Measurements from ENCODE around the gene SET.
A peak's percentile ranks its signal among the peaks of the same experiment; 100 is the strongest.

The SET gene

DNA sequence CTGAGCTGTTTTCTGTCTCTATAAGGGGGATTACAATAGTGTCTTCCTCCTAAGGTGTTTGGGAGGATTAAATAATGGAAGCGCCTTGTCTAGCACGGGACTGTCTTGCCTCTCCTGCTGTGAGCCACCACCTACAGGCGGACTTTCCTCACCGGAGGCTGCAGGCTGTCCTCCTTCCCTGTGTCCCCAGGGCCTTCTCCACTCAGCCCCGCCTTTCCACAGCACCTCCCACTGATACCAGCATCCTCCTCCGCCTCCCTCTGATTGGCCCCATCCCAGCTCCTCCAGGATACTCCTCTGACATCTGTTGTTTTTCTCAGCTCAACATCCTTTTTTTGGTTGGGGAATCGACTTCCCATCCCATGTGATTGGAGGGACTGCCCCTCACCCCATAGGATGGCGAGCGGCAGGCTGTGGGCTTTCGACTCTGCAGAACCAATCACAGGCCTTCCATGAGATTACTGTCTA is 35.8 kb downstream of the SET start:
- Mint-ChIP-seq H3K27me3 (ENCODE audit: low read depth) (no peaks in the 10 kb centered on the region), H3K4me1 (ENCODE audit: low read depth) (peaks cover 35% of the 10 kb centered on the region), H3K27ac (peak overlapping the region; percentile 89), H3K4me3 (peak overlapping the region; percentile 100), H3K9me3 (no peaks in the 10 kb centered on the region), H3K36me3 (ENCODE audit: low read depth) (no peaks in the 10 kb centered on the region)
- DNase-seq (ENCODE audit: low spot score): peak; percentile 44

DNA sequence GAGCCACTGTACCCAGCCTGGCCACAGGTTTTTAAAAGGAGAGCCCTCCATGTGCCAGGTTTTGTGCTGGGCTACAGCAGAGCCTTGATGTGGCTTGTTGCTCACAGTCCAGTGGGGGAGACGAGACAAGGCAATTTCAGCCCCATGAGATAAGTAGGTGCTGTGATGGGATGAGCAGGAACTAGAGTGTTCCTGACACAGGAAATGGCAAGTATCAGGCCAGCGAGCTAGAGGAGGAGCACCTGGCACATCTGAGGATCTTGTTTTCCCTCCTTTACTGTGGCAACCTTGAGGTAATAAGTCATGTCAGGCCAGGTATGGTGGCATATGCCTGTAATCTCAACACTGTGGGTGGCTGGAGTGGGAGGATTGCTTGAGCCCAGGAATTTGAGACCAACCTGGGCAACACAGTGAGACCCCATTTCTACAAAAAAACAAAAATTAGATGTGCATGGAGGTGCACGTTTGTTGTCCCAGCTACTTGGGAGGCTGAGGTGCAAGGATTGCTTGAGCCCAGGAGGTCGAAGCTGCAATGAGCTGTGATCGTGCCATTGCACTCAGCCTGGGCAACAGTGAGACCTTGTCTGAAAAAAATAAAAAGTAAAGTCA is 38.7 kb downstream of the SET start:
- DNase-seq (ENCODE audit: low spot score): no peak
- no peak overlapping the region for H3K4me3 Mint-ChIP-seq
- H3K36me3 Mint-ChIP-seq (ENCODE audit: low read depth): no peaks in the 10 kb centered on the region
- no peaks in the 10 kb centered on the region for H3K9me3 Mint-ChIP-seq
- peaks cover 30% of the 10 kb centered on the region for H3K4me1 Mint-ChIP-seq (ENCODE audit: low read depth)
- H3K27me3 Mint-ChIP-seq (ENCODE audit: low read depth): no peaks in the 10 kb centered on the region
- H3K27ac Mint-ChIP-seq: peak overlapping the region; percentile 19

DNA sequence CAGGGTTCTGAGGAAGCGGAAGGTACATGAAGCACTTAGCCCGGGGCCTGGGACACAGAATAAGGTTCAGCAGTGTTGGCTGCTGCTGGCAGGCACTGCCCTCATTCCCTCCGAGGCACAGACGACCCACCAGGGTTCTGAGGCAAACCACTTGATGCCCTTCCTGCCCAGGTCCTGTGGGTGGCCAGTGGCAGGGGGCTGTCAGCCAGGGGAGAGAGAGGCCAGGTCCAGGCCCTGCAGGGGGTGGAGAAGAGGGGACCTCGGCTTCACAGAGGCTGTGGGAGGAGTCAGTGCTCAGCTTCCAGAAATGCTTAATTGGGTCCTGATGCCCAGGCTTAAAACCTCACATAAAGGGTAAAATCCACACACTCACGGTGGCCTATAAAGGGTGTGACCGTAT is 39.3 kb downstream of the SET start:
- no peak for DNase-seq (ENCODE audit: low spot score)
- Mint-ChIP-seq H3K4me1 (ENCODE audit: low read depth) (peaks cover 26% of the 10 kb centered on the region), H3K36me3 (ENCODE audit: low read depth) (peaks cover 2% of the 10 kb centered on the region), H3K9me3 (no peaks in the 10 kb centered on the region), H3K27ac (no peak overlapping the region), H3K4me3 (no peak overlapping the region), H3K27me3 (ENCODE audit: low read depth) (no peaks in the 10 kb centered on the region)

DNA sequence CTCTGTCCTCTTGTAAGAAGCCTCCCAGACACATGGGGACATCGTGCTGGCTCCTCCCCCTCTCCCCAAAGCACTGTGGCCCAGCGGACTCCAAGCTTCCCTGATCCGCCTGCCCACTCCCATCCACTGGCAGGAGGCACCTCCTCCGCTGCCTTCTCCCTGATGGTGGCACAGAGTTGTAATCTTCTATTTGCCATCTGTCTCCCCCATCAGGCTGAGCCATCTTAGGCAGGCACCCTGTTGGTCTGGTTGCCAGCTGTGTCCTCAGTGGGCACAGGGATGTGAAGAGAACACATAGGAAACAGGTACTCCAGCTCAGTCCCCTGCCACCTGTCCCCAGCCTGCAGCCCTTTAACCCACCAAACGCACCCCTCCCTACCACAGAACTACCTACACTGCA is 40.3 kb downstream of the SET start:
- Mint-ChIP-seq H3K4me3 (no peak overlapping the region), H3K27ac (no peak overlapping the region), H3K27me3 (ENCODE audit: low read depth) (no peaks in the 10 kb centered on the region), H3K9me3 (no peaks in the 10 kb centered on the region), H3K36me3 (ENCODE audit: low read depth) (peaks cover 4% of the 10 kb centered on the region), H3K4me1 (ENCODE audit: low read depth) (peaks cover 24% of the 10 kb centered on the region)
- DNase-seq (ENCODE audit: low spot score): no peak

DNA sequence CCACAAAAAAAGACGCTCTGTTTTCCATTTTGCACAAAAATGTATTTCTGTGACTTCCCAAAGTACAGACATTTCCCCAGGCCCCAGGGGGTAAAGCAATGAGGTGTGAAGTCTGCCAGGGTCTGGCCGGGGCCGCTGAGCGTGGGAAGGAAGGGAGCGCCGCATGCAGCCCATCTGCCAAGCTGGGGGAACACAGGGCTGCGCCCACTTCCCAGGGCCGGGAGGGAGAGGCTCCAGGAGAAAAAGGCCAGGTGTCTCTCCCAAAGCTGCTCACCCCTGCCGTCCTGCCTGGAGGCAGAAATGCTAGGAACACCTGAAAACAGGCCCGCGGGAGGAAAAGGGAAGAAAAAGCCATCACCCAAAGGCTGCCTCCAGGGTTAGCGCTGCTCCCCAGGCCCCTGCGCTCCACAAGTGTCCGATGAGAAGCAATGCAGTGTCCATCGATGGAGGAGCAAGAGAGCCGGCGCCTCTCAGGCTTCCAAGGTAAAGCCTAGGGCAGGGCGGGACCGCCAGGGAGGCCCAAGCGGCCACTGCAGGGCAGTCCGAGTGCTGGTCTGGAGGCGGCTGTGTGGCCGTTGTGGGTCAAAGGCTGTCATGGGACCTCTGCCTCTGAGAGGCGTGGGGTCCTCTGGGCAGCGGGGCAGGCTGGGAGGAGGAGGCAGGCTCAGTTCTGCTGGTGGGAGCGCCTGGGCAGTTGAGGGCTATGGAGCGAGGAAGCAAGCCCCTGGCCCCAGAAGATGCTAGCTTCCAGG is 40.9 kb downstream of the SET start:
- DNase-seq (ENCODE audit: low spot score): no peak
- H3K27ac Mint-ChIP-seq: no peak overlapping the region
- no peaks in the 10 kb centered on the region for H3K9me3 Mint-ChIP-seq
- H3K36me3 Mint-ChIP-seq (ENCODE audit: low read depth): peaks cover 4% of the 10 kb centered on the region
- H3K4me3 Mint-ChIP-seq: no peak overlapping the region
- peaks cover 19% of the 10 kb centered on the region for H3K4me1 Mint-ChIP-seq (ENCODE audit: low read depth)
- no peaks in the 10 kb centered on the region for H3K27me3 Mint-ChIP-seq (ENCODE audit: low read depth)

DNA sequence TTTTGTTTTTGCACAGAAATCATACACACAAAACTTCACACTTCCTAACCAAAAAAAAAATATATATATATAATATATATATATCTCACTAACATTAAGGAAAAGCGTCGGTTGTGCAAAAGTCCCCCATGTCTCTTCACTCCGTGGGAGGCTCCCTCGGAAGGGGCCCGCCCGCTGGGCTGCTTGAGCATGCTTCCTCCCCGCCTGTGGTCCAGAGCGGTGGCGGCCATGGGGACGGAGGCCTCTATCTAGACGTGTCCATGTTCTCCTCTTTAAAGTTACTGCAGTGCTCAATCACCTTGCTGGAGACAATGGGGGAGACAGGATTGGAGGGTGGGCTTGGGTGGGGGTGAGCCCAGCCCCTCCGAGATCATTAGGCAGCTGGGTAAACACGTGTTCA is 42.1 kb downstream of the SET start:
- H3K4me3 Mint-ChIP-seq: no peak overlapping the region
- no peaks in the 10 kb centered on the region for H3K9me3 Mint-ChIP-seq
- H3K36me3 Mint-ChIP-seq (ENCODE audit: low read depth): peaks cover 5% of the 10 kb centered on the region
- peaks cover 11% of the 10 kb centered on the region for H3K4me1 Mint-ChIP-seq (ENCODE audit: low read depth)
- no peak for DNase-seq (ENCODE audit: low spot score)
- no peak overlapping the region for H3K27ac Mint-ChIP-seq
- no peaks in the 10 kb centered on the region for H3K27me3 Mint-ChIP-seq (ENCODE audit: low read depth)

DNA sequence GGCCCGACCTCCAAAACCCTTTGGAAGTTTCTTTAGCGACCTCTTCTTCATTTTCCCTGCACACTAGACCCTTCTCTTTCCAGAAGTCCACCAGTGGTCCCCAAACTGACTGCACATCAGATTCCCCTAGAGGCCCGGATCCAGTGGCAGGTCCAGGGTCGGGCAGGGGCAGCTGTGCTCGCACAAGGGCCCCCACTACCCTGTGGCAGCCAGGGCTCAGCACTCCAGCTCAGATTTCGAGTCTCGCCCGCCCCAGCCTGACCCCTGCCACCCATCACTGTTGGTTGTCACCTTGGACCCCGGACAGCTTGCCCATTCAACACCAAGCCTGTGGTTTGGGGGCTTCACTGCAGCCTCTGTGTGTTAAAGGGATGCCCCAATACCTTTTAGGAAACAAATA is 42.7 kb downstream of the SET start:
- H3K4me1 Mint-ChIP-seq (ENCODE audit: low read depth): peaks cover 8% of the 10 kb centered on the region
- no peak for DNase-seq (ENCODE audit: low spot score)
- H3K27ac Mint-ChIP-seq: no peak overlapping the region
- H3K4me3 Mint-ChIP-seq: no peak overlapping the region
- peaks cover 5% of the 10 kb centered on the region for H3K36me3 Mint-ChIP-seq (ENCODE audit: low read depth)
- H3K27me3 Mint-ChIP-seq (ENCODE audit: low read depth): no peaks in the 10 kb centered on the region
- H3K9me3 Mint-ChIP-seq: no peaks in the 10 kb centered on the region

DNA sequence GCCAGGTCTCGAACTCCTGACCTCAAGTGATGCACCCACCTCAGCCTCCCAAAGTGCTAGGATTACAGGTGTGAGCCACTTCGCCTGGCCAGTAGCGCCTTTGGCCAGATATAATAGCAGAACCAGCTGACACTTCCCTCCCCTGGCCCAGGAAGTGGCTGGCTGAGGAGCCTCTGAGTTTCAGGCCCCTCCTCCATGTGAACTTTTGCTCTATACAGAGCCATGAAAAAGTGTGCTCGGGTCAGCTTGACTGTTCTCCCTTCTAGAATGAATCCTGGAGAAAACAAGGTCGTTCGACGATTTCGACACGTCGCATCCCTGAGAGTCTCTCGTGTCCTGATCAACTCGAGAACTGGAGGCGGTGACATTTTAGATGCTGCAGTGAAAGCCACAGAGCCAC is 43.6 kb downstream of the SET start:
- H3K4me1 Mint-ChIP-seq (ENCODE audit: low read depth): peaks cover 5% of the 10 kb centered on the region
- no peak for DNase-seq (ENCODE audit: low spot score)
- H3K36me3 Mint-ChIP-seq (ENCODE audit: low read depth): peaks cover 5% of the 10 kb centered on the region
- H3K27me3 Mint-ChIP-seq (ENCODE audit: low read depth): no peaks in the 10 kb centered on the region
- H3K27ac Mint-ChIP-seq: no peak overlapping the region
- H3K4me3 Mint-ChIP-seq: no peak overlapping the region
- H3K9me3 Mint-ChIP-seq: no peaks in the 10 kb centered on the region

DNA sequence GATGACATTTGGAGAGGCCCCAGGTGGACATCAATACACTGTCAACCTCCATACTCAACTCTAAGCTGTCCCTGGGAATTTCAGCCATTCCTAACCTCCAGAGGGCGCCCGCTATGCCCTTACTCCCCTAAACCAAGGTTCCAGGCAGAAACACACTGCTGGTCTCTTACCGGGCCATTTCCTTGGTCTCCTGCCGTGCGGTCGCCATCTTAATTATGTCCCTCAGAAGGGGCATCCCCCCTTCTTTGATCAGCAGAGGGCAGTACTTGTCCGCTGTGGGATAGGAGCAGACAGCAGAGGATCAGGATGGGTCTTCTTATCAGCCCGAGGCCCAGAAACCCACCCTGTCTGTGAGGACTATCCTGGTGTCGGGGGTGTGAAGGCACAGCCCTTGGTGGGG is 44.2 kb downstream of the SET start:
- peaks cover 3% of the 10 kb centered on the region for H3K4me1 Mint-ChIP-seq (ENCODE audit: low read depth)
- no peak overlapping the region for H3K27ac Mint-ChIP-seq
- H3K4me3 Mint-ChIP-seq: no peak overlapping the region
- no peaks in the 10 kb centered on the region for H3K9me3 Mint-ChIP-seq
- H3K36me3 Mint-ChIP-seq (ENCODE audit: low read depth): peaks cover 5% of the 10 kb centered on the region
- no peaks in the 10 kb centered on the region for H3K27me3 Mint-ChIP-seq (ENCODE audit: low read depth)
- DNase-seq (ENCODE audit: low spot score): no peak

DNA sequence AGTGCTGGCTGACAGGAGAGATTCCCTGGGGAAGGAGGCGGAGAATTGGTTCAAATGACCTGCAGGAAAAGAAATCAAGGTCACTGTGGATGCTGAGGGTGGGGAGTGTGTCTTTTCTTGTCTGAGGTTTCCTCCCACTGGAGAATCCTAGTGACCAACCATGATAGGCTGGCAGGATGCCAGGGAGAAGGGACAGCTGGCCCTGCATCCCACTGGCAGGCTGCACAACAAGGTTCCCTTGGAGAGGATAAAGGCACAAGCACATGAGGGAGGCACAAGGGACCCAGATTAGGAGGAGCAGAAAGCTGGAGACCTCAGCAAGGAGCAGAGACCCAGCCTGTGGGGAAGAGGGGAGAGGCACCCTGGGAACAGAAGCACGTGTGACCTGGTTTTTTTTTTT is 46.4 kb downstream of the SET start:
- no peaks in the 10 kb centered on the region for H3K27me3 Mint-ChIP-seq (ENCODE audit: low read depth)
- DNase-seq (ENCODE audit: low spot score): no peak
- no peak overlapping the region for H3K27ac Mint-ChIP-seq
- no peak overlapping the region for H3K4me3 Mint-ChIP-seq
- H3K9me3 Mint-ChIP-seq: no peaks in the 10 kb centered on the region
- peaks cover 5% of the 10 kb centered on the region for H3K36me3 Mint-ChIP-seq (ENCODE audit: low read depth)
- H3K4me1 Mint-ChIP-seq (ENCODE audit: low read depth): no peaks in the 10 kb centered on the region

DNA sequence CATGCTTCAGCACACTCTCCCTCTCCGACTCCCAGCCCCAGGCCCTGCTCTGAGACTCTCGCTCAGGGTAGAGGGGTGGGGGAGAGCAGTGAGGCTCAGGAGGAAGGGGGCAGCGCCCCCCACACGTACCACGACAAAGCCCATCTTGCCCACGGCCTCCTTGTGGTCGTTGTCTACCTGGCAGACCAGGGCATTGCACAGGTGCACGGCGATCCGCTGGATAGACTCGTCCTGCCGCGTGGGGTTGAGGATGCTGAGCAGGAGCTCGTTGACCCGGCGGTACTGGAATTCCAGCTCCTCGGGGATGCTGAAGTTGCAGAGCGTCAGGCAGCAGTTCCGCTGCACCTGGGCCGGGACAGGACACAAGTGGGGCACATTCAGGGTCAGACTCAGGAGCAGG is 53.4 kb downstream of the SET start:
- Mint-ChIP-seq H3K27me3 (ENCODE audit: low read depth) (no peaks in the 10 kb centered on the region), H3K4me3 (no peak overlapping the region), H3K4me1 (ENCODE audit: low read depth) (no peaks in the 10 kb centered on the region), H3K27ac (no peak overlapping the region), H3K9me3 (no peaks in the 10 kb centered on the region), H3K36me3 (ENCODE audit: low read depth) (no peaks in the 10 kb centered on the region)
- no peak for DNase-seq (ENCODE audit: low spot score)

DNA sequence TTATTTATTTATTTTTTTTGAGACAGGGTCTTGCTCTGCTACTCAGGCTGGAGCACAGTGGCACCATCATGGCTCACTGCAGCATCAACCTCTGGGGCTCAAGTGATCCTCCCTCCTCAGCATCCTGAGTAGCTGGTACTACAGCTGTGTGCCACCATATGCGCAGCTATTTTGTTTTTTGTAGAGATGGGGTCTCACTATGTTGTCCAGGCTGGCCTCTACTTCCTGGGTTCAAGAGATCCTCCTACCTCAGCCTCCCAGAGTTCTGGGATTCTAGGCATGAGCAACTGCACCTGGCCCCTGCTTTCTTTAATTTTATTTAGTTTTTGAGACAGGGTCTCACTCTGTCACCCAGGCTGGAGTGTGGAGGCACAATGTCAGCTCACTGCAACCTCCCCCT is 54.4 kb downstream of the SET start:
- no peak for DNase-seq (ENCODE audit: low spot score)
- Mint-ChIP-seq H3K4me1 (ENCODE audit: low read depth) (no peaks in the 10 kb centered on the region), H3K36me3 (ENCODE audit: low read depth) (no peaks in the 10 kb centered on the region), H3K27ac (no peak overlapping the region), H3K9me3 (no peaks in the 10 kb centered on the region), H3K27me3 (ENCODE audit: low read depth) (no peaks in the 10 kb centered on the region), H3K4me3 (no peak overlapping the region)
